Cardiac septum (tissue), 1 donor: ENCODE measurements around the gene RAB11FIP3. TPM values are rescaled to one million over a fixed set of nuclear protein-coding genes. Genes with fewer than 3 reads are reported as not detected.

Experiments used
- DNase-seq: peaks from one replicate; pipeline ENCODE4 v3.0.0-alpha.2; 2020; ENCODE audit warnings: low spot score
- intact Hi-C: fragments of 100-400 bp; cut with DNase I; formaldehyde crosslinking; loops from one replicate; pipeline ENCODE4 v1.14.0; 2022
- total RNA-seq: library from RNA; stranded (reverse); fragmentation: NEBNext Ultra II Directional; extraction: Animal tissue kit (Norgen Biotek cat#: 25700); gene quantifications from one replicate; pipeline ENCODE4 v1.2.1, GENCODE V29; 2021
- donor health status: DM: no; HTN: no; CAD: no.

Gene RAB11FIP3
- total RNA-seq, 1 donor from 2014 or later, result 52.2 TPM

DNA sequence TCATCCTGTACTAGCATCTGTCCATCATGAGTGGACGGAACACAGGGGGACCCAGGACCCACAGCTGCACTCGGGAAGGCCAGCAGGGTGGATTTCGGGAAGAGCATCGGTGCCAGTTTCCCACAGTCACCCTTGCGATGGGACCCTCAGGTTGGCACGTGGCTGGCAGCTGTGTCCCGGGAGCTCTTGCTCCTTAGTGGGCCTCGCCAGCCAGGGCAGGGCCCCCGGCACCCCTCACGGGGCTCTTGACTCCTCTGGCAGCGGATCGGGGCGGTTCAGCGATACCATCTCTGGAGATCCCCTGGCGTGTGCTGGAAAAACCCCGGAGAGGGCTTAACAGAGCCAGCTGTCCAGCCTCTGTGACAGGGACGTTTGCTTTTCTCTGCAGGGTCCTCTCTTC, 111.3 kb downstream of the RAB11FIP3 start:
- no peak for DNase-seq
- intact Hi-C loops, result no loop called here

- DNase-seq, result no peak
- intact Hi-C loops, result no loop called here
These were observed 112.2 kb downstream of the RAB11FIP3 start for GRCh38 chr16:537415-538335.

- intact Hi-C loops, result no loop called here
- DNase-seq, result no peak
These were observed 114.6 kb downstream of the RAB11FIP3 start for GRCh38 chr16:539901-540530.

DNA sequence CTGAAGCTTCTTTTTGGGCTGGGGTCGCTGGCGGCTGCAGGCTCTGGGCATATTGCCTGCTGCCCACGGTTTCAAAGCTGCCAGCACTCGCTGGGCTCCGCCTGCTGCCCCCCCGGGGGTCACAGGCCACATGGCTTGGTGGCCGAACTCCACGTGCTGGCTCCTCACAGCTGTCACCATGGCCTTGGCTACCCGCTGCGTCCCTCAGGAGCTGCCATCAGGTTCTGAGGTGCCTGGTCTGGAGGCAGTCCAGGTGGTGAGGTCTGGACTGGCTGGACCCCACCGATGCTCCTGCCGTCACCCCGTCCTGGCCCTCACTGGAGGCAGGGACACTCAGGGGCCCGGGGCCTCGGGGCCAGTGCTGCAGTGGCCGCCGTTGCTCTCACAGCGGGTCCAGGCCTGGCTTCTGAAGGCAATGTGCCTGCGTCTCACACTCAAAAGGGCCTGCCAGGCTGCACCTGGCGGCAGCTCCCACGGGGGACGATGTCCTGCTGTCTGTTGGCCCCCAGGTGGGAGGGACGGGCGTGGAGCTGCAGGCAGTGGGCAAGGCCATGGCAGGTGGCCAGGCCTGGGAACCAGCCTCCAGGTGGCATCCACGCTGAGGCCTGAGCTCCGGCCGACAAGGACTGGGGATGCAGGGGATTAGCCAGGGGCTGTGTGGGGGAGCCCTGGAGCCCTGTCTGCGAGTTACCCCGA, 115.3 kb downstream of the RAB11FIP3 start:
- no peak for DNase-seq
- intact Hi-C loops, result no loop called here

GRCh38 chr16:543301-544164, 118.1 kb downstream of the RAB11FIP3 start:
- intact Hi-C loops, result no loop called here

DNA sequence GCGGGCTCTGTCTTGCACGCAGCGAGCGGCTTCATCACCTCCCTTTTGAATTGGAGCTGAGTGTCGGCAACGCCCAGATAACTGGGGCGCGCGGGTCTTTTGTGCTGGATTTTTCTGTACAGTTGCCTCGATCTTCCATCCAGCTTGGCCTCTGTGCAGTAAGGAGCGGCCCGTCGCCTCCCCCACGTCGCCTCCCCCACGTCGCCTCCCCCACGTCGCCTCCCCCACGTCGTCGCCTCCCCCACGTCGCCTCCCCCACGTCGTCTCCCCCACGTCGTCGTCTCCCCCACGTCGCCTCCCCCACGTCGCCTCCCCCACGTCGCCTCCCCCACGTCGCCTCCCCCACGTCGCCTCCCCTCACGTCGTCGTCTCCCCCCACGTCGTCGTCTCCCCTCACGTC, 119.1 kb downstream of the RAB11FIP3 start:
- DNase-seq, result no peak
- intact Hi-C loops, result no loop called here

More at GRCh38 chr16:543301-544164, 118.1 kb downstream of the RAB11FIP3 start:
- no peak for DNase-seq

GRCh38 chr16:546909-547770, 121.7 kb downstream of the RAB11FIP3 start:
- intact Hi-C loops, result no loop called here

DNA sequence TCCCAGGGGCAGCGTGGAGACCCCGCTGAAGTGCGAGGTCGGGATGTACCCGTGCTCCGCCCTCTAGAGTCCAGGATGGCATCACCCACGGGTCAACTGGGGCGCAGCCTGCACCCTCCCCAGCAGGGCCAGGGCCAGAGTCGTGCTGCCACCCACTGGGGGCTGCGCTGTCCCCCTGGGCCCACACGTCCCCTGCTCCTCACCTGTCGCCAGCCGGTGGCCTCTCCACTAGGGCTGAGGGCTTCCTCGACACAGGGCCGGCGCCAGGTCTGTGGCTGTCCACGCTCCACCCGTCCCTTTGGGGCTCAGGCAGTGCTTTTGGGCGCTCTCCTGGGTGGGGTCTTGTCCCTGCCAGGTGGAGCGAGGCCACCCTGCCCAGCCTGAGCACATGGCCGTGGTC, 123.1 kb downstream of the RAB11FIP3 start:
- intact Hi-C loops, result no loop called here

More at GRCh38 chr16:546909-547770, 121.7 kb downstream of the RAB11FIP3 start:
- DNase-seq, result peak; percentile 94

GRCh38 chr16:549544-550263, 124.3 kb downstream of the RAB11FIP3 start:
- intact Hi-C loops, result no loop called here
- no peak for DNase-seq

More for the DNA sequence above, 123.1 kb downstream of the RAB11FIP3 start:
- DNase-seq, result no peak

- intact Hi-C loops, result no loop called here
- DNase-seq, result no peak
These were observed 125.8 kb downstream of the RAB11FIP3 start for GRCh38 chr16:551210-551609.

- DNase-seq, result no peak
- intact Hi-C loops, result no loop called here
These were observed 126.7 kb downstream of the RAB11FIP3 start for GRCh38 chr16:552171-552570.

DNA sequence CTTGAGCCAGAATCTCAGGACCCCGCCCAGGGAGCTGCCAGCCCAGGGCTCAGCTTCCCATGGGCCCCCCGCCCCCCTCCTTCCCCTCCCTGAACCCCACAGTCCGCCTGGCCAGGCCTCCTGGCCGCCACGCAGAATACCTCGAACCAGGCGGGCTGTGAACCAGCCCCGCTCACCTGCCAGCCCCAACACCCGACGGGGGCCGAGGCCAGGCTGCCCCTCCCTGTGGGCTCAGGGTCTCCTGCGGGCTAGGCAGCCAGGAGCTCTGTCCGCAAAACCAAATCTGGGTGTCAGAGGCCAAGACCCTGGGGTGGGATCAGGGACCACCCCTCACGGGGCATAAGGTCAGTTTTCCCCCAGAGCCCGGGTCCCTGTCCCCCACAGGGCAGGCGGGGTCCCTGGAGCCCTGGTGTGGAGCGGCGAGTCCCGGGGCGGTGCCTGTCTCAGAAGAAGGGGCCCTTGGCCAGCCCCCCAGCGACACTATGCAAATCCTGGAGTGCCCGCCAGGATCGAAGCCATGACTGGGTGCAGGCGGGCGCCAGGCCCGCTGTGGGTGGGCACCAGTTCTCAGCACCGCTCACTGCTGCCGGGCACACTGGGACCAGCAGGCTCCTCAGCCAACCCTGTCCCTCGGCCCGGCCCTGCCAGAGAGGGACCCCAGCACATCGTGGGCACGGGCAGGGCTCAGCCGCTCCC, 128.3 kb downstream of the RAB11FIP3 start:
- DNase-seq, result no peak
- intact Hi-C loops, result no loop called here

GRCh38 chr16:554297-554621, 128.8 kb downstream of the RAB11FIP3 start:
- no peak for DNase-seq
- intact Hi-C loops, result no loop called here

- no peak for DNase-seq
- intact Hi-C loops, result no loop called here
These were observed 129.4 kb downstream of the RAB11FIP3 start for GRCh38 chr16:554640-555365.

DNA sequence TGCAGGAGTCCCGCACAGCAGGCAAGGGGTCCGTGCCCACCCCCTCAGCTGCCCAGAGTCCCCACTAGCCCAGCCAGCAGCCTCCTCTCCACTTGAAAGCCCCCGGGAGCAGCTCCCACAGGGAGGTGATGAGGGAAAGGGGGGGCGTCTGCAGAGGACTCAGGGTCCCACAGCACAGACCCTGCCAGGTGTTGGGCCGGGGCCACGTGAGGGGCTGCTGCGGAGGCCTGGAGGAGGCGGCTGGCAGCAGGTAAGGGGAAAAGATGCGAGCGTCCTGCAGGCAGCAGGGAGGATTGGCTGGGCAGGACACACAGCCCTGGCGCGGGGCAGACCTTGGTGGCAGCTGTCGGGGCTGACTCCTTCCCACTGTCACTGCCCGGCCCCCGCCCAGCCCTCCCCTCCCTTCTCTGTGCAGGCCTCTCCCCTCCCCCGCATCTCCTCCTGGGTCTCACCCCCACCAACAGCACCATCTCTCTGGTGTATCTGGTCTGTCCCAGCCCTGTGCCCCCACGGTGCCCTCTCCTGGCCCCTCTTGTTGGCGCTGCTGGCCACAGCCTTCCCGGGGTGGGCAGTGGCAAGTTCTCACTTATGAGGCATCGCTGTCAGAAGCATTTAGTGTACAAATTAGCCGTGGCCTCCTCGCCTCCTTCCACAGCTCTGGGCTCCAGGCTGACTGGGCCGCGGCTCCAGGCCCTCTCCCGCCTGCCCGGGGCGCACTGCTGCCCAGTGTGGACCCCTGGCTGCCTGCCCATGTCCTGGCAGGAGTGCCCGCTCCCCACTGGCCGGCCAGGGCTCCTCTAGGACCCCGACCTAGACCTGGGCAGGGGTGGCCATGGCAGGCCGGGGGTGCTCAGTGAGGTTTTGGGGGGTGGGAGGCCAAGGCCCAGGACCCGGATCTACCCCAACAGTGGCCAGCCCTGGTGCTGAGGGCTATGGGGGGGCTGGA, 130.4 kb downstream of the RAB11FIP3 start:
- no peak for DNase-seq
- intact Hi-C loops, result no loop called here
